CD4-positive, CD25-positive, alpha-beta regulatory T cell (primary cell): ENCODE measurements around the gene RAB20. TPM values are rescaled to one million over a fixed set of nuclear protein-coding genes. Genes with fewer than 3 reads are reported as not detected.
"Not testable (repeated sequence)": the region's sequence is repeated elsewhere in the genome, so short reads cannot be mapped to it uniquely, and the experiment has no call there.

Experiments used
- ATAC-seq, 2 donors: fragments of 150-1000 bp; cut with Tn5 transposase; one replicate each; pipeline ENCODE4 v1.10.0; 2021; ENCODE audit warnings: low read depth in 2 of 2, moderate number of reproducible peaks in 2 of 2, moderate library complexity in 1 of 2
- DNase-seq, 3 donors: peaks; one replicate each; pipeline versions ENCODE4 v3.0.0 to v3.0.0-alpha.2; 2012 to 2022; ENCODE audit warnings: mixed read lengths in 1 of 3
- H3K27ac ChIP-seq: one replicate; pipeline ENCODE4 v1.7.0; 2013; ENCODE audit warnings: mild to moderate bottlenecking, low read length; ENCODE audit not compliant: insufficient read depth, poor library complexity, severe bottlenecking
- H3K27me3 ChIP-seq: one replicate; pipeline ENCODE4 v1.7.0; 2013; ENCODE audit warnings: low read length; ENCODE audit not compliant: control insufficient read depth, insufficient read depth
- H3K36me3 ChIP-seq: one replicate; pipeline ENCODE4 v1.7.0; 2013; ENCODE audit warnings: mild to moderate bottlenecking, low read length, moderate library complexity; ENCODE audit not compliant: control insufficient read depth, insufficient read depth
- H3K4me1 ChIP-seq: 2 replicates; pipeline ENCODE4 v1.7.0; 2013; ENCODE audit warnings: mild to moderate bottlenecking, low read length; ENCODE audit not compliant: insufficient read depth, control insufficient read depth, poor library complexity, severe bottlenecking
- H3K4me3 ChIP-seq: one replicate; pipeline ENCODE4 v1.7.0; 2013; ENCODE audit warnings: low read depth, mild to moderate bottlenecking, low read length, moderate library complexity
- H3K9me3 ChIP-seq, 2 experiments: 1 replicate in 1 of 2; 2 replicates in 1 of 2; pipeline ENCODE4 v1.7.0; 2013; ENCODE audit warnings: low read length in 2 of 2, mild to moderate bottlenecking in 1 of 2, moderate library complexity in 1 of 2; ENCODE audit not compliant: control insufficient read depth in 2 of 2
- H3K27ac Mint-ChIP-seq, 3 donors: one replicate each; pipeline ENCODE4 v1.8.0; 2020 to 2022; ENCODE audit warnings: mild to moderate bottlenecking in 3 of 3, mixed read lengths in 3 of 3, moderate library complexity in 2 of 3
- H3K27me3 Mint-ChIP-seq: one replicate; pipeline ENCODE4 v1.8.0; 2022; ENCODE audit warnings: mild to moderate bottlenecking, mixed read lengths
- H3K36me3 Mint-ChIP-seq: one replicate; pipeline ENCODE4 v1.8.0; 2020; ENCODE audit warnings: mixed read lengths
- H3K4me1 Mint-ChIP-seq, 4 donors: one replicate each; pipeline ENCODE4 v1.8.0; 2020 to 2022; ENCODE audit warnings: mixed read lengths in 4 of 4, mild to moderate bottlenecking in 1 of 4
- H3K4me3 Mint-ChIP-seq, 4 donors: one replicate each; pipeline ENCODE4 v1.8.0; 2020 to 2022; ENCODE audit warnings: mild to moderate bottlenecking in 4 of 4, mixed read lengths in 4 of 4, moderate library complexity in 3 of 4
- H3K9me3 Mint-ChIP-seq, 7 donors: one replicate each; pipeline ENCODE4 v1.8.0; 2020 to 2022; ENCODE audit warnings: mixed read lengths in 7 of 7, mild to moderate bottlenecking in 3 of 7, moderate library complexity in 2 of 7
- polyA plus RNA-seq, 4 donors: library from polyadenylated mRNA; unstranded; fragments of 300-500 nt; fragmentation: Illumina TruSeq; gene quantifications; one replicate each; pipeline ENCODE4 v1.2.3, GENCODE V29; 2021
- total RNA-seq: library from RNA; stranded (reverse); gene quantifications from one replicate; pipeline ENCODE4 v1.2.3, GENCODE V29; 2022

The RAB20 gene, protein sequence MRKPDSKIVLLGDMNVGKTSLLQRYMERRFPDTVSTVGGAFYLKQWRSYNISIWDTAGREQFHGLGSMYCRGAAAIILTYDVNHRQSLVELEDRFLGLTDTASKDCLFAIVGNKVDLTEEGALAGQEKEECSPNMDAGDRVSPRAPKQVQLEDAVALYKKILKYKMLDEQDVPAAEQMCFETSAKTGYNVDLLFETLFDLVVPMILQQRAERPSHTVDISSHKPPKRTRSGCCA
- total RNA-seq (not detected), polyA plus RNA-seq (1 to 10 TPM; 1.2 to 4.7 (median 2.4) TPM)

DNA sequence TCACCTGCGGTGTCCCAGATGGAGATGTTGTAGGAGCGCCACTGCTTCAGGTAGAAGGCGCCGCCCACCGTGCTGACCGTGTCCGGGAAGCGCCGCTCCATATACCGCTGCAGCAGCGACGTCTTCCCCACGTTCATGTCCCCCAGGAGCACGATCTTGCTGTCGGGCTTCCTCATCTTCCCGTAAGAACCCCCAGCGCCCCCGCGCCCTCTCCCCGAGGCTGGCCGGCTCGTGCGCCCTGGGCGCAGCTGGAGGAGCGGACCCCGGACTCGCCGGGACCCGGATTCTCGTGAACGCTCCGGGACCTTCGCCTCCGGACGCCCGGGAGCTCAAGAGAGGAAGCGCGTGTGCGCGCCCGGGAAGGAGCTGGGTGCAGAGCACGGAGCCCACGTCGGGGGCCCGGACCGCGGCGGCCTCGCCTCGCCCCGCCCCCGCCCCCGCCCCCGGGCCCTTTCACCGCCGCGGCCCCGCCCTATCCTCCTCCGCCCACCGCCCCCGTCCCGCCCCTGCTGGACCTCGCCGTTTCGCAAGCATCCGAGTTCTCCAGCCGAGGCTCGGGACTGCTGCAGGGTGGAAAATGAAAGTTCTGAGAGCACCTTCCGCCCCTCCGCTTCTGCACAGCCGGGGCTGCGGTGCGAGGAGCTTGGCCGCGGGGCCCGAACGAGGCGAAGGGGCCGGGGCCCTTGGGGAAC, at the start of gene RAB20:
RAB20 (minus strand) TSS at position 379 of the 692 bp plus-strand sequence; CDS start at position 176, 203 bp downstream.
- Mint-ChIP-seq H3K27ac (peak within 1 kb of the TSS; percentile 76 to 88 (median 88)), H3K4me1 (peaks cover 0 to 28% (median 19%) of the 10 kb centered on the region in 4 donors), H3K9me3 (no peaks in the 10 kb centered on the region), H3K36me3 (no peaks in the 10 kb centered on the region), H3K27me3 (peaks cover 52% of the 10 kb centered on the region), H3K4me3 (peak within 1 kb of the TSS; percentile 87 to 99 (median 98))
- Histone ChIP-seq H3K36me3 (no peaks in the 10 kb centered on the region), H3K27ac (peak within 1 kb of the TSS; percentile 18), H3K4me3 (peak within 1 kb of the TSS; percentile 81), H3K27me3 (peaks cover 9% of the 10 kb centered on the region), H3K9me3 (no peaks in the 10 kb centered on the region), H3K4me1 (peaks cover 18% of the 10 kb centered on the region)
- peak; percentile 62 to 63 for ATAC-seq
- DNase-seq, result peak; percentile 37 to 66 (median 41)

DNA sequence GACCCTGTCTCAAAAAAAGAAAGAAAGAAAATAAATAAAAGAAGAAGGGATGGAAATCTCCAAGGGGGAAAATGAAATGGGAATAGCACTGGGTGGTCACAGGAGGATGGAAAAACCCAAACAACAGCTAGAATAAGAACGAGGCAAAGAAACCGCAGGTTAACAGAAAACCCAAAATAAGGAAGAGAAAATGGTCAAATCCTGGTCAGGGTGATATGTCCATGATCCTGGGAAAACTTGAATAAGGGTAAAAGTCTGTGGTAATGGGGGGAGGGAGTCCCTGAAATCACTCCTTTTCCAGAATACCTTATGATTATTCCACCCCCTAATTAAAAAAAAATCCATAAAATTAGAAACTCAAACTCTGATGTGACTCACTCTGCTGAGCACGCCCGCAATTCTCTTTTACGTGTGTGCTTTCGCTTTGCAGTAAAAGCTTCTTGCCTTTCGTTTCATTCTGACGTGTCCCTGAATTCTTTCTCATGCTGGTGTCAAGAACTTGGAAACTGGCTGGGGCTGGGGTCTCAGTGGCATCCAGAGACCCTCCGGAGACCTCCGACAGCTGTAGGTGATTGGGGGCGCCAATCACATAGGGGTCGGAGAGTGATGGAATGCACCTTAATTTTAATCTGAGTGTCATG, 49.6 kb upstream of the RAB20 start:
- peaks cover 0 to 17% (median 6%) of the 10 kb centered on the region in 4 donors for H3K4me1 Mint-ChIP-seq
- Histone ChIP-seq H3K9me3 (no peaks in the 10 kb centered on the region), H3K27ac (no peak overlapping the region), H3K4me3 (peak overlapping the region; percentile 55), H3K27me3 (no peaks in the 10 kb centered on the region), H3K4me1 (peaks cover under 1% of the 10 kb centered on the region), H3K36me3 (no peaks in the 10 kb centered on the region)
- no peaks in the 10 kb centered on the region for H3K36me3 Mint-ChIP-seq
- H3K27me3 Mint-ChIP-seq, result peaks cover 7% of the 10 kb centered on the region
- DNase-seq (peak in 1 of 3 donors; percentile 35), ATAC-seq (no peak)
- peaks cover 0 to 4% (median 2%) of the 10 kb centered on the region in 7 donors for H3K9me3 Mint-ChIP-seq
- peak overlapping the region in 1 of 3 donors; percentile 51 for H3K27ac Mint-ChIP-seq
- H3K4me3 Mint-ChIP-seq, result peak overlapping the region in 3 of 4 donors; percentile 27 to 51 (median 40)

DNA sequence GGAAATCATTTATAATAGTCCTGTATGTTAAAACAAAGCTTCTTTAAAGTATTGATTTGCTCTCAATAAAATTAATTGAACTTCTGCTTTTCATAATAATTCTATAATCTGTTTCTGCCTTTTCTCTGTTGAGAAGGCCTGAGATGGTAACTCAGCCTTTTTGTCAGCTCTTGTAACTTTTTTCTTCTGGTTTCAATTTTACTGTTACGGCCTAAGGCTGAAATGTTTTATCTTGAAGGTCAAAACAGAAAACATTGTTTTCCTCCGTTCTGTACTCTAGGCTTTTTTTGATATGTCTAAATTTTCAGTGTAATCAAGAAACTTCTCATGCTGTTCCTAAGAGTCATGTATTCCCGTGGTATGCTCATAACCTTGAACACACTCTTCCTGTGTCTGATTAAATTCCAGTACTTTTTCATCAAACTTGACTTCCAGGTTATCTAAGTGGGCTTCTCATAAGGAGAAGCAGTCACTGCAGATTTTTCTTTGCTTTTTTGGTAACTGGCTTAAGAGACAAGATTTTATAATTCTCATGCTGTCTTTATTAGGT, 46.2 kb upstream of the RAB20 start:
- H3K36me3 ChIP-seq, result no peaks in the 10 kb centered on the region
- no peaks in the 10 kb centered on the region for H3K4me1 ChIP-seq
- no peaks in the 10 kb centered on the region for H3K27me3 ChIP-seq
- H3K27ac ChIP-seq, result no peak overlapping the region
- no peaks in the 10 kb centered on the region for H3K9me3 Mint-ChIP-seq
- ATAC-seq (no peak), DNase-seq (no peak)
- peaks cover 0 to 4% (median 1%) of the 10 kb centered on the region in 4 donors for H3K4me1 Mint-ChIP-seq
- H3K27me3 Mint-ChIP-seq, result peaks cover 7% of the 10 kb centered on the region
- H3K4me3 Mint-ChIP-seq, result no peak overlapping the region
- H3K36me3 Mint-ChIP-seq, result no peaks in the 10 kb centered on the region
- H3K4me3 ChIP-seq, result no peak overlapping the region
- no peak overlapping the region for H3K27ac Mint-ChIP-seq
- H3K9me3 ChIP-seq, result no peaks in the 10 kb centered on the region

DNA sequence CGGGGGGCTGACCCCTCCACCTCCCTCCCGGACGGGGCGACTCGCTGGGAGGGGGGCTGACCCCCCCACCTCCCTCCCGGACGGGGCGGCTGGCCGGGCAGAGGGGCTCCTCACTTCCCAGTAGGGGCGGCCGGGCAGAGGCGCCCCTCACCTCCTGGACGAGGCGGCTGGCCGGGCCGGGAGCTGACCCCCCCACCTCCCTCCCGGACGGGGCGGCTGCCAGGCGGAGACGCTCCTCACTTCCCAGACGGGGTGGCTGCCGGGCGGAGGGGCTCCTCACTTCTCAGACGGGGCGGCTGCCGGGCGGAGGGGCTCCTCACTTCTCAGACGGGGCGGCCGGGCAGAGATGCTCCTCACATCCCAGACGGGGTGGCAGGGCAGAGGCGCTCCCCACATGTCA, 44.8 kb upstream of the RAB20 start:
- H3K27me3 ChIP-seq, ATAC-seq, H3K4me3 ChIP-seq, H3K27me3 Mint-ChIP-seq, DNase-seq, H3K4me3 Mint-ChIP-seq, H3K36me3 Mint-ChIP-seq, H3K36me3 ChIP-seq, H3K9me3 ChIP-seq, H3K9me3 Mint-ChIP-seq, H3K27ac ChIP-seq, H3K4me1 ChIP-seq, H3K27ac Mint-ChIP-seq, H3K4me1 Mint-ChIP-seq: not testable (repeated sequence)

DNA sequence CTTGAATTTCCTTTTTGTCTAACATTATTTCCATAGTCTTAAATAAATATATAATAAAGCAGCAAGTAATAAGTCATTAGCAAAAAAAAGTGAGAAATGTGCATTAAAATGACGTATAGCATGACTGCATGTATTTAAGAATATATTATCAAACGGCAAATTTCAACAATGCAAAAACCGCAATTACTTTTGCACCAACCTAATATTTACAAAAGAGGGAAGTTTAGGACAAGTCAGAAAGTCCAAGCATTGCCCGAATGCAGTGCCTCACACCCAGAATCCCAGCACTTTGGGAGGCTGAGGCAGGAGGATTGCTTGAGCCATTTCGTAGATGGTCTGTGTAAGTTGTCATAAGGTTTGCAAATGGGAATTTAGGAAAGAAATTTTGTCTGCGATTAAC, 43.6 kb upstream of the RAB20 start:
- DNase-seq, result no peak
- Mint-ChIP-seq H3K4me3 (no peak overlapping the region), H3K9me3 (no peaks in the 10 kb centered on the region), H3K4me1 (peaks cover 0 to 4% (median 0%) of the 10 kb centered on the region in 4 donors), H3K36me3 (no peaks in the 10 kb centered on the region), H3K27me3 (peaks cover 7% of the 10 kb centered on the region), H3K27ac (no peak overlapping the region)
- Histone ChIP-seq H3K27ac (no peak overlapping the region), H3K36me3 (no peaks in the 10 kb centered on the region), H3K4me3 (no peak overlapping the region), H3K27me3 (peaks cover 4% of the 10 kb centered on the region), H3K9me3 (no peaks in the 10 kb centered on the region), H3K4me1 (no peaks in the 10 kb centered on the region)
- no peak for ATAC-seq

DNA sequence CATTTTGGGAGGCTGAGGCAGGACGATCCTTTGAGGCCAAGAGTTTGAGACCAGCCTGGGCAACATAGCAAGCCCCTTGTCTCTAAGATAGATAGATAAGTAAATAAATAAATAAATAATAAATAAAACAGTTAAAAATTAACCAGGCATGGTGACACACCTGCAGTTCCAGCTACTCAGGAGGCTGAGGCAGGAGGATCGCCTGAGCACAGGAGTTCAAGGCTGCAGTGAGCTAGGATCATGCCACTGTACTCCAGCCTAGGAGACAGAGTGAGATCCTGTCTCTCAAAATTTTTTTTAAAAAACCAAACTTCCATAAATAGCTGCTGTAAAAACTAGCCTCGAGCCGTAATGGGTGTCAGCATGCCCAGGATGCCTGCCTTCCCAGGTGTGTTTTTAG, 39.5 kb upstream of the RAB20 start:
- no peaks in the 10 kb centered on the region for H3K36me3 Mint-ChIP-seq
- no peaks in the 10 kb centered on the region for H3K36me3 ChIP-seq
- no peaks in the 10 kb centered on the region for H3K4me1 Mint-ChIP-seq
- H3K27ac ChIP-seq, result no peak overlapping the region
- no peaks in the 10 kb centered on the region for H3K9me3 Mint-ChIP-seq
- peaks cover 4% of the 10 kb centered on the region for H3K27me3 ChIP-seq
- ATAC-seq (no peak), DNase-seq (no peak)
- H3K27me3 Mint-ChIP-seq, result peaks cover 5% of the 10 kb centered on the region
- H3K4me1 ChIP-seq, result no peaks in the 10 kb centered on the region
- no peaks in the 10 kb centered on the region for H3K9me3 ChIP-seq
- H3K4me3 ChIP-seq, result no peak overlapping the region
- H3K4me3 Mint-ChIP-seq, result no peak overlapping the region
- no peak overlapping the region for H3K27ac Mint-ChIP-seq

DNA sequence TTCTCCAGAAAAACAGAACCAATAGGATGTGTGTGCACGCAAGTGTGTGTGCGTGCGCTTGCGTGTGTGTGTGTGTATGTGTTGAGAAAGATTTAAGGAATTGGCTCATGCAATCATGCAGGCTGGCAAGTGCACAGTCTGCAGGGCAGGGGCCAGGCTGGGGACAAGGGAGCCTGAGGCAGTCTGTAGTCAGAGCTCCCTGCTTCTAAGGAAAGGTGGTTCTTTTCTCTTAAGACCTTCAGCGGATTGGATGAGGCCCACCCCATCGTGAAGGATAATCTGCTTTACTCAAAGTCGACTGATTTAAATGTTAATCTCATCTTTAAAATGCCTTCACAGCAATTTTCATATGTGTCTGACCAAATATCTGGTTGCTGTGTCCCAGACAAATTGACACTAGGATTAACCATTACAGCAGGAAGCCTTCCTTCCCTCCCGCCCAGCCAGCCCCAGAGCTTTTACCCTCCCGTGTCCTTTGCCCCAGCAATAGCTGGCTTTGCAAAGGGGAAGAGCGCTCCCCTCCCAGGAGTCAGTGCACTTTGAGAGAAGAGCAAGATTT, 38.8 kb upstream of the RAB20 start:
- Mint-ChIP-seq H3K4me1 (no peaks in the 10 kb centered on the region), H3K27me3 (peaks cover 5% of the 10 kb centered on the region), H3K36me3 (no peaks in the 10 kb centered on the region), H3K9me3 (no peaks in the 10 kb centered on the region), H3K4me3 (no peak overlapping the region), H3K27ac (no peak overlapping the region)
- no peaks in the 10 kb centered on the region for H3K4me1 ChIP-seq
- H3K36me3 ChIP-seq, result no peaks in the 10 kb centered on the region
- peaks cover 4% of the 10 kb centered on the region for H3K27me3 ChIP-seq
- no peak overlapping the region for H3K4me3 ChIP-seq
- no peak for ATAC-seq
- H3K9me3 ChIP-seq, result no peaks in the 10 kb centered on the region
- no peak overlapping the region for H3K27ac ChIP-seq
- DNase-seq, result no peak
